ENCODE measurements around the gene CELF4.
A peak's percentile ranks its signal among the peaks of the same experiment; 100 is the strongest.

CELF4 gene

DNA sequence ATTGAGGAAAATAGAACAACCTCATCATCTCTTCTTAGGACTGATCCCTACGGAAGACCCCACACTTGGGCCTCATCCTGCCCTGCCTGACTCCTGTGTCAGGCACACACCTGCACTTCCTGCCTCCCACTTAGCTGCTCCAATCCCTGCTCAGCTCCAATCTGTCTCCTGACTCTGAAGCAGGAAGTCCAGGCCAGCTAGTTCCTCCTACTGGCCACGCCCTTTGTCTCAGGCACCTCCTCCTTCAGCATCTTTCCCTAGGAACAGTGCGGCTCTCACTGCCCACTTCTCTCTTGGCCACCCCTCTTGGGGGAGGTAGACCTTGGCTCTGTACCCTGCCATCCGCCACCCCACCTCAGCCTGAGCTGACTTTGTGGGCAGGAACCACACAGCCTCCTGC lies 135.8 kb downstream of the CELF4 start:
- Histone ChIP-seq H3K79me2 (ENCODE audit: insufficient read depth, low read length) (no peaks in the 10 kb centered on the region), H4K20me1 (ENCODE audit: insufficient read depth, low read length) (no peaks in the 10 kb centered on the region), H3K36me3 (ENCODE audit: insufficient read depth, low read length) (no peaks in the 10 kb centered on the region), H3K9ac (ENCODE audit: low read depth, low read length) (no peak overlapping the region), H3K4me1 (ENCODE audit: insufficient read depth, low read length) (peaks cover 67% of the 10 kb centered on the region), H3K27ac (ENCODE audit: low read length) (peak overlapping the region; percentile 36; the same call in 1 of the 2 replicates), H3K9me3 (ENCODE audit: insufficient read depth, low read length, severe bottlenecking) (no peaks in the 10 kb centered on the region), H3K27me3 (ENCODE audit: insufficient read depth, low read length, poor library complexity) (no peaks in the 10 kb centered on the region), H2AFZ (ENCODE audit: low read depth, low read length) (no peak overlapping the region), H3K4me2 (ENCODE audit: insufficient read depth, low read length) (no peak overlapping the region), H3K4me3 (ENCODE audit: low read depth in 1 of 2, low read length in 2 of 2) (no peak overlapping the region)
- TF ChIP-seq EZH2 (IDR thresholded peaks at IDR 0.05; ENCODE audit: borderline replicate concordance, low read depth, low read length, severe bottlenecking): no peak
- TF ChIP-seq, protein P1, sequence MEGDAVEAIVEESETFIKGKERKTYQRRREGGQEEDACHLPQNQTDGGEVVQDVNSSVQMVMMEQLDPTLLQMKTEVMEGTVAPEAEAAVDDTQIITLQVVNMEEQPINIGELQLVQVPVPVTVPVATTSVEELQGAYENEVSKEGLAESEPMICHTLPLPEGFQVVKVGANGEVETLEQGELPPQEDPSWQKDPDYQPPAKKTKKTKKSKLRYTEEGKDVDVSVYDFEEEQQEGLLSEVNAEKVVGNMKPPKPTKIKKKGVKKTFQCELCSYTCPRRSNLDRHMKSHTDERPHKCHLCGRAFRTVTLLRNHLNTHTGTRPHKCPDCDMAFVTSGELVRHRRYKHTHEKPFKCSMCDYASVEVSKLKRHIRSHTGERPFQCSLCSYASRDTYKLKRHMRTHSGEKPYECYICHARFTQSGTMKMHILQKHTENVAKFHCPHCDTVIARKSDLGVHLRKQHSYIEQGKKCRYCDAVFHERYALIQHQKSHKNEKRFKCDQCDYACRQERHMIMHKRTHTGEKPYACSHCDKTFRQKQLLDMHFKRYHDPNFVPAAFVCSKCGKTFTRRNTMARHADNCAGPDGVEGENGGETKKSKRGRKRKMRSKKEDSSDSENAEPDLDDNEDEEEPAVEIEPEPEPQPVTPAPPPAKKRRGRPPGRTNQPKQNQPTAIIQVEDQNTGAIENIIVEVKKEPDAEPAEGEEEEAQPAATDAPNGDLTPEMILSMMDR (IDR thresholded peaks at IDR 0.05; ENCODE audit: borderline replicate concordance, extremely low read depth, low read length, poor library complexity, severe bottlenecking): no peak
- peak; percentile 32 for DNase-seq
- no peak for ATAC-seq (ENCODE audit: insufficient read depth, low read depth)

DNA sequence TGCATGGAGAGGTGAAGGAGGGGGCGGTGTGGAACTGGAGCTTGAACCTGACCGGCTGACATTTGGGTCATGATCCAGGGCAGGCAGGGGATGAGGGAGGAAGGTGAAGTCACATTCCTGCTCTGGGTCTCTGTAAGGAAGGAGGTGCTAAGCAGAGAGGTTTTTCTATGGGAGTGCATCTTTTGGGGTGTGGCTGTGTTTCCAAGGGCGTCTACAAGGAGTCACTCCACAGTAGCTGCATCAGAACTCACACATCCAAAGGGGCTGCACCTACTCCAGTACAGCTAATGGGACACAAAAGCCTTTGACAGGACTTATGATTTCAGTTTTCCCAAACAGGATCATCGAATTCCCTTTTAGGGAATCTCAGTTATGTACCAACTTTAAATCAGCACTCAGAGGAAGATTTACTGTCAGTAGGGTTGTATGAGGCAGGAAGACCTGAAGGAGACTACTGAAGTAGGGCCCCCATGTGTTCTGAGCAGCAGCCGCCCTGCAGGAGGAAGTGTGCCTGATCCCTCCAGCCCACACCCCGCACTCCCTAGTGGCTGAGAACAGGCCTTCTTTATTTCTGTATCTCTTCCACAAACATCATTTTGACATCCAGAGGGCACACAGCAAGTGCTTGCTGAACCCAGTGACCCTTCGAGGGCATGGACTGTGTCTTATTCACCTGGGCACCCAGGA lies 137.2 kb downstream of the CELF4 start:
- Histone ChIP-seq H3K27ac (ENCODE audit: low read length) (no peak overlapping the region), H3K4me2 (ENCODE audit: insufficient read depth, low read length) (no peak overlapping the region), H4K20me1 (ENCODE audit: insufficient read depth, low read length) (no peaks in the 10 kb centered on the region), H3K9me3 (ENCODE audit: insufficient read depth, low read length, severe bottlenecking) (no peaks in the 10 kb centered on the region), H3K4me1 (ENCODE audit: insufficient read depth, low read length) (peaks cover 77% of the 10 kb centered on the region), H3K4me3 (ENCODE audit: low read depth in 1 of 2, low read length in 2 of 2) (no peak overlapping the region), H3K27me3 (ENCODE audit: insufficient read depth, low read length, poor library complexity) (no peaks in the 10 kb centered on the region), H3K79me2 (ENCODE audit: insufficient read depth, low read length) (no peaks in the 10 kb centered on the region), H3K9ac (ENCODE audit: low read depth, low read length) (no peak overlapping the region), H3K36me3 (ENCODE audit: insufficient read depth, low read length) (no peaks in the 10 kb centered on the region), H2AFZ (ENCODE audit: low read depth, low read length) (no peak overlapping the region)
- DNase-seq (no peak), ATAC-seq (ENCODE audit: insufficient read depth, low read depth) (no peak)
- no peak for TF ChIP-seq EZH2 (IDR thresholded peaks at IDR 0.05; ENCODE audit: borderline replicate concordance, low read depth, low read length, severe bottlenecking)
- TF ChIP-seq, protein P1 (IDR thresholded peaks at IDR 0.05; ENCODE audit: borderline replicate concordance, extremely low read depth, low read length, poor library complexity, severe bottlenecking): peak; percentile 4

DNA sequence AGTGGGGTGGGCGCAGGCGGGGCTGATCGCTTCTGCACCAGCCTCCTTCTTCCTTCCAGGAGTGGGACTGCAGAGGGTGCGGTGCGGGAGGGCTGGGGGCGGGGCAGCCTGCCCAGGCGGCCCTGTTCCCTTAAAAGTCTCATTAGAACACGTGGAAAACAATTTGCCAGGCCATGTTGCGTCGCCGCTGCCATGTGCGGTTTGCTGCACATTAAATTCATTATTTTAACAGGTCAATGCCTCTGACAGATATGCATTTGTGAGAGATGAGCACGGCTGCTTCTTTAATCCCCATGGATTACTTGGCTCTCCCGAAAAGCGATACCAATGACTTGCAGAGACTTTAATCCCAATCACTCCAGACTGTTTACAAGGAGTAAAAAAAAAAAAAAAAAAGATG lies 139.0 kb downstream of the CELF4 start:
- DNase-seq (no peak), ATAC-seq (ENCODE audit: insufficient read depth, low read depth) (no peak)
- H2AFZ ChIP-seq (ENCODE audit: low read depth, low read length): no peak overlapping the region
- TF ChIP-seq, protein P1 (IDR thresholded peaks at IDR 0.05; ENCODE audit: borderline replicate concordance, extremely low read depth, low read length, poor library complexity, severe bottlenecking): no peak
- no peak for TF ChIP-seq EZH2 (IDR thresholded peaks at IDR 0.05; ENCODE audit: borderline replicate concordance, low read depth, low read length, severe bottlenecking)
- no peak overlapping the region for H3K4me3 ChIP-seq (ENCODE audit: low read depth in 1 of 2, low read length in 2 of 2)
- H3K27ac ChIP-seq (ENCODE audit: low read length): peak overlapping the region; percentile 83
- no peak overlapping the region for H3K9ac ChIP-seq (ENCODE audit: low read depth, low read length)
- H3K36me3 ChIP-seq (ENCODE audit: insufficient read depth, low read length): no peaks in the 10 kb centered on the region
- H3K9me3 ChIP-seq (ENCODE audit: insufficient read depth, low read length, severe bottlenecking): no peaks in the 10 kb centered on the region
- no peaks in the 10 kb centered on the region for H3K27me3 ChIP-seq (ENCODE audit: insufficient read depth, low read length, poor library complexity)
- no peak overlapping the region for H3K4me2 ChIP-seq (ENCODE audit: insufficient read depth, low read length)
- H3K4me1 ChIP-seq (ENCODE audit: insufficient read depth, low read length): peaks cover 68% of the 10 kb centered on the region
- no peaks in the 10 kb centered on the region for H4K20me1 ChIP-seq (ENCODE audit: insufficient read depth, low read length)
- no peaks in the 10 kb centered on the region for H3K79me2 ChIP-seq (ENCODE audit: insufficient read depth, low read length)

All from DND-41 (cell line).